ENCODE data around the gene ENTPD2. TPM values are rescaled to one million over a fixed set of nuclear protein-coding genes. Genes with fewer than 3 reads are reported as not detected.
A peak's percentile ranks its signal among the peaks of the same experiment; 100 is the strongest.

Gene ENTPD2
- total and polyA plus RNA-seq, 10 of the 15 experiments (the other 5 are each of a cell fraction or from before 2014, with no cell fraction given), result 0.15 to 1.8 (median 0.65) TPM; not detected in 2

- peak; percentile 74 for TF ChIP-seq USF2 (IDR thresholded peaks at IDR 0.05; ENCODE audit: borderline replicate concordance, low read depth, low read length)
- TF ChIP-seq ZNF384 (IDR thresholded peaks at IDR 0.05; ENCODE audit: borderline replicate concordance, low read depth, low read length), result no peak
- TF ChIP-seq, protein P1, sequence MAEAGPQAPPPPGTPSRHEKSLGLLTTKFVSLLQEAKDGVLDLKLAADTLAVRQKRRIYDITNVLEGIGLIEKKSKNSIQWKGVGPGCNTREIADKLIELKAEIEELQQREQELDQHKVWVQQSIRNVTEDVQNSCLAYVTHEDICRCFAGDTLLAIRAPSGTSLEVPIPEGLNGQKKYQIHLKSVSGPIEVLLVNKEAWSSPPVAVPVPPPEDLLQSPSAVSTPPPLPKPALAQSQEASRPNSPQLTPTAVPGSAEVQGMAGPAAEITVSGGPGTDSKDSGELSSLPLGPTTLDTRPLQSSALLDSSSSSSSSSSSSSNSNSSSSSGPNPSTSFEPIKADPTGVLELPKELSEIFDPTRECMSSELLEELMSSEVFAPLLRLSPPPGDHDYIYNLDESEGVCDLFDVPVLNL (IDR thresholded peaks at IDR 0.05; ENCODE audit: low read depth, low read length), result no peak
- TF ChIP-seq MTA3 (IDR thresholded peaks at IDR 0.05; ENCODE audit: borderline replicate concordance, low read length), result no peak
- TF ChIP-seq SRF (IDR thresholded peaks at IDR 0.05; ENCODE audit: low read depth in 2 of 2, low read length in 2 of 2), result no peak
- TF ChIP-seq PKNOX1 (IDR thresholded peaks at IDR 0.05), result peak; percentile 95
- no peak for TF ChIP-seq POLR2A (IDR thresholded peaks at IDR 0.05; ENCODE audit: low read depth, low read length)
- TF ChIP-seq CREB1 (IDR thresholded peaks at IDR 0.05; ENCODE audit: low read depth), result peak; percentile 75; the same call in 1 of the 2 replicates
- TF ChIP-seq, protein P2, sequence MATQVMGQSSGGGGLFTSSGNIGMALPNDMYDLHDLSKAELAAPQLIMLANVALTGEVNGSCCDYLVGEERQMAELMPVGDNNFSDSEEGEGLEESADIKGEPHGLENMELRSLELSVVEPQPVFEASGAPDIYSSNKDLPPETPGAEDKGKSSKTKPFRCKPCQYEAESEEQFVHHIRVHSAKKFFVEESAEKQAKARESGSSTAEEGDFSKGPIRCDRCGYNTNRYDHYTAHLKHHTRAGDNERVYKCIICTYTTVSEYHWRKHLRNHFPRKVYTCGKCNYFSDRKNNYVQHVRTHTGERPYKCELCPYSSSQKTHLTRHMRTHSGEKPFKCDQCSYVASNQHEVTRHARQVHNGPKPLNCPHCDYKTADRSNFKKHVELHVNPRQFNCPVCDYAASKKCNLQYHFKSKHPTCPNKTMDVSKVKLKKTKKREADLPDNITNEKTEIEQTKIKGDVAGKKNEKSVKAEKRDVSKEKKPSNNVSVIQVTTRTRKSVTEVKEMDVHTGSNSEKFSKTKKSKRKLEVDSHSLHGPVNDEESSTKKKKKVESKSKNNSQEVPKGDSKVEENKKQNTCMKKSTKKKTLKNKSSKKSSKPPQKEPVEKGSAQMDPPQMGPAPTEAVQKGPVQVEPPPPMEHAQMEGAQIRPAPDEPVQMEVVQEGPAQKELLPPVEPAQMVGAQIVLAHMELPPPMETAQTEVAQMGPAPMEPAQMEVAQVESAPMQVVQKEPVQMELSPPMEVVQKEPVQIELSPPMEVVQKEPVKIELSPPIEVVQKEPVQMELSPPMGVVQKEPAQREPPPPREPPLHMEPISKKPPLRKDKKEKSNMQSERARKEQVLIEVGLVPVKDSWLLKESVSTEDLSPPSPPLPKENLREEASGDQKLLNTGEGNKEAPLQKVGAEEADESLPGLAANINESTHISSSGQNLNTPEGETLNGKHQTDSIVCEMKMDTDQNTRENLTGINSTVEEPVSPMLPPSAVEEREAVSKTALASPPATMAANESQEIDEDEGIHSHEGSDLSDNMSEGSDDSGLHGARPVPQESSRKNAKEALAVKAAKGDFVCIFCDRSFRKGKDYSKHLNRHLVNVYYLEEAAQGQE (IDR thresholded peaks at IDR 0.05; ENCODE audit: low read depth, low read length), result no peak
- TF ChIP-seq, protein P3, sequence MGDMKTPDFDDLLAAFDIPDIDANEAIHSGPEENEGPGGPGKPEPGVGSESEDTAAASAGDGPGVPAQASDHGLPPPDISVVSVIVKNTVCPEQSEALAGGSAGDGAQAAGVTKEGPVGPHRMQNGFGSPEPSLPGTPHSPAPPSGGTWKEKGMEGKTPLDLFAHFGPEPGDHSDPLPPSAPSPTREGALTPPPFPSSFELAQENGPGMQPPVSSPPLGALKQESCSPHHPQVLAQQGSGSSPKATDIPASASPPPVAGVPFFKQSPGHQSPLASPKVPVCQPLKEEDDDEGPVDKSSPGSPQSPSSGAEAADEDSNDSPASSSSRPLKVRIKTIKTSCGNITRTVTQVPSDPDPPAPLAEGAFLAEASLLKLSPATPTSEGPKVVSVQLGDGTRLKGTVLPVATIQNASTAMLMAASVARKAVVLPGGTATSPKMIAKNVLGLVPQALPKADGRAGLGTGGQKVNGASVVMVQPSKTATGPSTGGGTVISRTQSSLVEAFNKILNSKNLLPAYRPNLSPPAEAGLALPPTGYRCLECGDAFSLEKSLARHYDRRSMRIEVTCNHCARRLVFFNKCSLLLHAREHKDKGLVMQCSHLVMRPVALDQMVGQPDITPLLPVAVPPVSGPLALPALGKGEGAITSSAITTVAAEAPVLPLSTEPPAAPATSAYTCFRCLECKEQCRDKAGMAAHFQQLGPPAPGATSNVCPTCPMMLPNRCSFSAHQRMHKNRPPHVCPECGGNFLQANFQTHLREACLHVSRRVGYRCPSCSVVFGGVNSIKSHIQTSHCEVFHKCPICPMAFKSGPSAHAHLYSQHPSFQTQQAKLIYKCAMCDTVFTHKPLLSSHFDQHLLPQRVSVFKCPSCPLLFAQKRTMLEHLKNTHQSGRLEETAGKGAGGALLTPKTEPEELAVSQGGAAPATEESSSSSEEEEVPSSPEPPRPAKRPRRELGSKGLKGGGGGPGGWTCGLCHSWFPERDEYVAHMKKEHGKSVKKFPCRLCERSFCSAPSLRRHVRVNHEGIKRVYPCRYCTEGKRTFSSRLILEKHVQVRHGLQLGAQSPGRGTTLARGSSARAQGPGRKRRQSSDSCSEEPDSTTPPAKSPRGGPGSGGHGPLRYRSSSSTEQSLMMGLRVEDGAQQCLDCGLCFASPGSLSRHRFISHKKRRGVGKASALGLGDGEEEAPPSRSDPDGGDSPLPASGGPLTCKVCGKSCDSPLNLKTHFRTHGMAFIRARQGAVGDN (IDR thresholded peaks at IDR 0.05), result peak; percentile 40; the same call in 1 of the 2 replicates
- peak; percentile 71; the same call in 1 of the 2 replicates for TF ChIP-seq LARP7 (IDR thresholded peaks at IDR 0.05)
- TF ChIP-seq RBBP5 (conservative IDR thresholded peaks at IDR 0.05), result no peak
- TF ChIP-seq ZBTB11 (CRISPR knock-in tag; IDR thresholded peaks at IDR 0.05), result no peak
- no peak for TF ChIP-seq ZZZ3 (IDR thresholded peaks at IDR 0.05; ENCODE audit: control insufficient read depth, insufficient read length, low read depth)
Measured at GRCh38 chr9:137086531-137087408, 32.9 kb upstream of the ENTPD2 start, which contains the start of gene MAN1B1 (continued).
